Ovary (tissue), 3 donors: ENCODE measurements around the gene PACS2.

Experiments used
- EP300 ChIP-seq: sonication (generic); formaldehyde crosslinking; IDR thresholded peaks from one replicate; pipeline ENCODE4 v1.6.1; 2017; ENCODE audit warnings: antibody characterized with exemption
- POLR2A ChIP-seq: fragments of 450-650 bp; IDR thresholded peaks from one replicate; pipeline ENCODE4 v1.6.1; 2017; ENCODE audit warnings: antibody characterized with exemption, mild to moderate bottlenecking, moderate library complexity
- TF ChIP-seq, protein P1 (sequence below), 3 donors: fragments of 450-650 bp in 2 of 3; fragments of 200-600 bp in 1 of 3; IDR thresholded peaks; one replicate each; pipeline versions ENCODE4 v1.5.1 to v1.8.0; 2016 to 2022; ENCODE audit warnings: antibody characterized with exemption in 3 of 3, mild to moderate bottlenecking in 1 of 3
- donor health status: DM: no; HTN: no; CAD: no.

DNA sequence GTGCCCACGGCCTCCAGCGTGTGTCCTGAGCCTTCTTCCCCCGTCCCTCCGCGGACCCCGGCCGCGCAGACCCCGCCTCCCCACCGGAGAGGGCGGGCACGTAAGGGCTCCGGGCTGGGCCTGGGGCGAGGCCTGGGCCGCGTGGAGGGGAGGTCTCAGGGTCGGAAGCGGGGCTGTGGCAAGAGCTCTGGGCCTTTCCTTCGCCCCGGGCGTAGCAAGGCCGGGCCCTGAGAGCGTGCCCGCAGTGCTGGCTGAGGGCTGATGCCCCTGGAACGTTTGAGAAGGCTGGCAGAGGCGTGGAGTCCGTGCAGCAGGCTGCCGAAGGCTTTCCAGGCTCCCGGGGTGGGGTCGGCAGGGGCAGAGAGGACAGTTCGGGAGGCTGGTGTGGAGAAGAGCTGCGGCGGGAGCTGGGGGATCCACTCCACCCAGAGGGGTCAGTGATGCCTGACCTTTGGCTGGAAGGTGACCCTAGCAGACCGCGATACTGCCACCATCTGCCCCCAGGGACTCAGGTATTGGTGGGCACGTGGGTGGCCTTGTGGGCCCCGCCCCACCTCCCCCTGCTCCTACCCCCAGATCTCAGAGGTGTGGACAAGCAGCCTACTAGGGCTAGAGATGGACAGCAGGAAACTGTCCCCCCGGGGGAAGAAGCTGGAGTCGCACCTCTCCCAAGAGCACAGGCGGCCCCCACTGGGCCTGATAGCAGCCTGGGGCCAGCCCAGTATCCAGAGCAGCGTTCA lies 84.3 kb downstream of the PACS2 start:
- TF ChIP-seq, protein P1, sequence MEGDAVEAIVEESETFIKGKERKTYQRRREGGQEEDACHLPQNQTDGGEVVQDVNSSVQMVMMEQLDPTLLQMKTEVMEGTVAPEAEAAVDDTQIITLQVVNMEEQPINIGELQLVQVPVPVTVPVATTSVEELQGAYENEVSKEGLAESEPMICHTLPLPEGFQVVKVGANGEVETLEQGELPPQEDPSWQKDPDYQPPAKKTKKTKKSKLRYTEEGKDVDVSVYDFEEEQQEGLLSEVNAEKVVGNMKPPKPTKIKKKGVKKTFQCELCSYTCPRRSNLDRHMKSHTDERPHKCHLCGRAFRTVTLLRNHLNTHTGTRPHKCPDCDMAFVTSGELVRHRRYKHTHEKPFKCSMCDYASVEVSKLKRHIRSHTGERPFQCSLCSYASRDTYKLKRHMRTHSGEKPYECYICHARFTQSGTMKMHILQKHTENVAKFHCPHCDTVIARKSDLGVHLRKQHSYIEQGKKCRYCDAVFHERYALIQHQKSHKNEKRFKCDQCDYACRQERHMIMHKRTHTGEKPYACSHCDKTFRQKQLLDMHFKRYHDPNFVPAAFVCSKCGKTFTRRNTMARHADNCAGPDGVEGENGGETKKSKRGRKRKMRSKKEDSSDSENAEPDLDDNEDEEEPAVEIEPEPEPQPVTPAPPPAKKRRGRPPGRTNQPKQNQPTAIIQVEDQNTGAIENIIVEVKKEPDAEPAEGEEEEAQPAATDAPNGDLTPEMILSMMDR (IDR thresholded peaks at IDR 0.05), result no peak
- TF ChIP-seq POLR2A, result no peak
- no peak for TF ChIP-seq EP300
